Stimulated activated effector memory CD8-positive, alpha-beta T cell treated with anti-CD3 and anti-CD28 coated beads, Interleukin-12 subunit alpha, Interleukin-12 subunit beta, amount 100 ng/mL, for 72 hours (primary cell): ENCODE measurements around the gene TMEM52.

ENCODE experiments used
- ATAC-seq: fragments of 150-1000 bp; cut with Tn5 transposase; 2 replicates; pipeline ENCODE4 v1.10.0; 2021
- DNase-seq, 2 donors: peaks; one replicate each; pipeline ENCODE4 v3.0.0; 2021 to 2022; ENCODE audit warnings: low spot score in 2 of 2
- H3K27ac Mint-ChIP-seq: one replicate; pipeline ENCODE4 v1.8.0; 2022; ENCODE audit warnings: mild to moderate bottlenecking, mixed read lengths
- H3K36me3 Mint-ChIP-seq: one replicate; pipeline ENCODE4 v1.8.0; 2022; ENCODE audit warnings: mild to moderate bottlenecking, mixed read lengths
- H3K4me1 Mint-ChIP-seq: one replicate; pipeline ENCODE4 v1.8.0; 2022; ENCODE audit warnings: mixed read lengths
- H3K4me3 Mint-ChIP-seq: one replicate; pipeline ENCODE4 v1.8.0; 2022; ENCODE audit warnings: mild to moderate bottlenecking, mixed read lengths
- H3K9me3 Mint-ChIP-seq: one replicate; pipeline ENCODE4 v1.8.0; 2022; ENCODE audit warnings: mixed read lengths

TMEM52 gene

GRCh38 chr1:1899266-1899966, 19.7 kb downstream of the TMEM52 start:
- ATAC-seq (peak; percentile 67), DNase-seq (no peak)
- Mint-ChIP-seq H3K4me3 (no peak overlapping the region), H3K4me1 (peaks cover 15% of the 10 kb centered on the region), H3K36me3 (no peaks in the 10 kb centered on the region), H3K27ac (no peak overlapping the region), H3K9me3 (no peaks in the 10 kb centered on the region)

DNA sequence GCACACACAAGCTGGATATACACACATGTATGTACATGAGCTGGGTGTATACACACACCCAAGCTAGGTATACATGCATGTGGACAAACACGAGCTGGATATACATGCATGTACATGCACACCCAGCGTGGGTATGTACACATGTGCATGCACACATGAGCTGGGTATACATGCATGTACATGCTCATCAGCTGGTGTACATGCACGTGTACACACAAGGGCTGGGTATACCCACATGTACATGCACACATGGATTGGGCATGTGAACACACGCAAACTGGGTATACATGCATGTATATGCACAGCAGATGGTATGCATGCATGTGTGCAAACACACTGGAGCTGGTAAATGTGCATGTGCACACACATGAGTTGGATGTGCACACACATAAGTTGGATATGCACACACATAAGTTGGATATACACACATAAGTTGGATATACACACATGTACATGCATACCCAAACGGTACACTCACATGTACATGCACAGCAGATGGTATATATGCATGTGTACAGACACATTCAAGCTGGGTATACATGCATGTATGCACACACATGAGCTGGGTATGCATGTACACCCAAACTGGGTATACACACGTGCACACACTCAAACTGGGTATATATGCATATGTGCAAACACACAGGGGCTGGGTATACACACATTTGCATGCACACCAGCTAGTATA, 20.7 kb downstream of the TMEM52 start:
- Mint-ChIP-seq H3K9me3 (no peaks in the 10 kb centered on the region), H3K4me1 (peaks cover 21% of the 10 kb centered on the region), H3K27ac (no peak overlapping the region), H3K4me3 (no peak overlapping the region), H3K36me3 (no peaks in the 10 kb centered on the region)
- DNase-seq (no peak), ATAC-seq (no peak)

DNA sequence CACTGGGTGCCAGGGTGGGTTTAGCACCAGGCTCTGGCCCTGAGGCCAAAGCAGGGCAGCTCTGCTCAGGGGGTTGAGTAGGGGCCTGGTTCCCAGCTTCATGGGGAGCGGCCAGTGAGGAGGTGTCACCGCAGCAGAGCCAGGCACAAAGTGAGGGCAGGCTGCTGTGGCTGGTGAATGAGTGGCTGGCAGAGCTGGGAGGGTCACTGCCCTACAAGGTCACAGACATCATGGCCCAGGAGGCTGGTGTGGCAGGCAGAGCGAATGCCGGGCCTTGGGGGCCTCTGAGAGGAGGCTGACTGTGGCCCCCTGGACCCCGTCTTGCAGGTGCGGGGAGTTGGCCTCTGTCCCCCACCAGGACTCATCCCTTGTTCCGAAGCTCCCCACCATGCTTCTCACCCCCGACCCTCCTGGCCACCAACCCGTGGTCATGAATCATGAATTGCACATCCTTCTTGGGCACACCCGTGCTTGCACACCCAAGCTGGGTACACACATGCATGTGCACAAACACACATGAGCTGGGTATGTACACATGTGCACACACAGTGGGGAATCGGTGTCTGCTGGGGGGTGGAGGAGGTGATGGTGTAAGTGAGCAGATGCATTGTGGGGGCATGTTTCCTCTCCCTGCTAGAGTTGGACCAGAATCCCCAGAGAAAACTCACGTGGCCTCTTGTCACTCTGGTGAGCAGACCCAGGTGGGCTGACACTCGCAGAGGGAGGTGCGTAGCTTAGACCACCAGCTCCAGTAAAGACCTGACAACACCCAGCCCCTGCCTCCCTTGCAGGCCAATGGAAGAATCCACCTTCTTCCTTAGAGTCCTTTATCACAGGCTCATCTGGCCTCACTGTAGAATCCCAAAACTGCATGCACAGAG, 23.4 kb downstream of the TMEM52 start:
- Mint-ChIP-seq H3K4me1 (peaks cover 32% of the 10 kb centered on the region), H3K36me3 (peaks cover 13% of the 10 kb centered on the region), H3K4me3 (no peak overlapping the region), H3K9me3 (no peaks in the 10 kb centered on the region), H3K27ac (no peak overlapping the region)
- DNase-seq = no peak
- ATAC-seq = no peak

GRCh38 chr1:1895060-1895418, 24.0 kb downstream of the TMEM52 start:
- peaks cover 31% of the 10 kb centered on the region for H3K4me1 Mint-ChIP-seq
- no peaks in the 10 kb centered on the region for H3K9me3 Mint-ChIP-seq
- peak overlapping the region; percentile 74 for H3K27ac Mint-ChIP-seq
- DNase-seq (no peak), ATAC-seq (no peak)
- H3K36me3 Mint-ChIP-seq = peaks cover 13% of the 10 kb centered on the region
- H3K4me3 Mint-ChIP-seq = peak overlapping the region; percentile 20

GRCh38 chr1:1894354-1895059, 24.6 kb downstream of the TMEM52 start:
- peaks cover 15% of the 10 kb centered on the region for H3K36me3 Mint-ChIP-seq
- H3K4me3 Mint-ChIP-seq = peak overlapping the region; percentile 20
- no peak for ATAC-seq
- H3K27ac Mint-ChIP-seq = peak overlapping the region; percentile 74
- peaks cover 31% of the 10 kb centered on the region for H3K4me1 Mint-ChIP-seq
- no peak for DNase-seq
- H3K9me3 Mint-ChIP-seq = no peaks in the 10 kb centered on the region

DNA sequence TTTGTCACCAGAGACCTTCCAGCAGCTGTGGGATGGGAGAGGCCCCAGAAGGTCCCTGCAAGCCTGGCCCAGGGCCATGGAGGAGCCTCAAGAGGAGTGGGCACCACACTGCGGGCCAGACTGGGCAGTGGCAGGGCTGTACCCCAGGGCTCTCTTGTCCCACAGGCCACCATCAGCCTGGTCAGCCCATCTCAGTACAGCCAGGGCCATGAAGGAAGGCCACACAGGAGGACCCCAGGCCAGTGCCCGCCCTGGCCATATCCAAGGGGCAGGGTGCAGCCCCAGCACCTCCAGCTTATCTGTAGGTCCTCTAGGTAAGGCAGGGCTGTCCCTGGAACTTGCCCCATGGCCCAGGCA, 25.1 kb downstream of the TMEM52 start:
- H3K4me3 Mint-ChIP-seq = no peak overlapping the region
- ATAC-seq = no peak
- peaks cover 36% of the 10 kb centered on the region for H3K4me1 Mint-ChIP-seq

DNA sequence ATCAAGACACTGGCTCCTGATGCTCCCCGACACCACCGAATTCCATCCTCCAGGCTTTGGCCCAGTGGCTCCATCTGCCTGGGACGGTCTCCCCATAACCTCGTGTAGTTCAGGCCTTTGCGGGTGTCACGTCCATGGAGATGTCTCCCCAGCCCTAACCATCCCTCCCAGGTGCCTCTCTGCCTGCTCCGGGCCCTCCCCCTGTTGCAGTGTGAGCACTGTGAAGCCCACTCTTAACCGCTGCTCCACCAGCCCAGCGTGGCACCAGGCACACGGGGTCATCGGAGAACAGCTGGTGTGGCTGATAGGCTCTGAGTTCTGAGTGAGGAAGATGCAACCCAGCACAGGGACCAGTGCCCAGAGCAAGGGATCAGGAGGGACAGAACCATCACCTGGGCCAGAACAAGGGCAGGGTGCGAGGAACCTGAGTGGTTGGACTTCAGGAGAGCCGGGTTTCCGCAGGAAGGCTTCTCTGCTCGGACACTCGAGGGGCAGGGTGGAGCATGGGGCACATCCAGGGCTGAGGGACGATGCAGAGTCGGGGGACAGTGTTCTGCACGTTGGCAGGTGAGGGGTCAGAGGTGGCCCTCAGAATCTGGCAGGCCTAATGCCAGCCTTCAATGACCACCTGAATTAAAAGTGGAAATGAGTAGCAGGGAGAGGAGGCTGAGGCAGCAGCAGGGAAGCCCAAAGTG, 25.6 kb downstream of the TMEM52 start:
- no peak for ATAC-seq
- peaks cover 41% of the 10 kb centered on the region for H3K4me1 Mint-ChIP-seq
- DNase-seq = no peak
- H3K27ac Mint-ChIP-seq = peak overlapping the region; percentile 94
- H3K36me3 Mint-ChIP-seq = peaks cover 25% of the 10 kb centered on the region
- H3K9me3 Mint-ChIP-seq = no peaks in the 10 kb centered on the region
- H3K4me3 Mint-ChIP-seq = peak overlapping the region; percentile 84

More for the DNA sequence above, 25.1 kb downstream of the TMEM52 start:
- Mint-ChIP-seq H3K27ac (no peak overlapping the region), H3K9me3 (no peaks in the 10 kb centered on the region), H3K36me3 (peaks cover 20% of the 10 kb centered on the region)
- DNase-seq = no peak

DNA sequence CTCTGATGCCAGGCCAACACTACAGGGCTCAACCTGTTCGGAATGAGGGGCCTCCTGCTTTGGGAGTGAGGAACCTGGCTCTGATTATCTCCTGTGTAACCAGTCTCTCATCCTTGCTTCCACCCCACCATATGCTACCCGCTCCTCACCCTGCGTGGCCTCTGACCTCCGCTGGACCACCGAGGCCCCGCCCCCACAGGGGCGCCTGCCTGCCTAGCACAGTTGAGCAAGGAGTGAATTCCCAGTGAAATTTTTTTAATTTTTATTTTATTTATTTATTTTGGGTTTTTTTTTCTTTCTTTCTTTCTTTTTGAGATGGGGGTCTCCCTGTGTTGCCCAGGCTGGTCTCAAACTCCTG, 26.3 kb downstream of the TMEM52 start:
- Mint-ChIP-seq H3K36me3 (peaks cover 32% of the 10 kb centered on the region), H3K4me1 (peaks cover 48% of the 10 kb centered on the region), H3K4me3 (peak overlapping the region; percentile 84), H3K9me3 (no peaks in the 10 kb centered on the region), H3K27ac (peak overlapping the region; percentile 94)
- ATAC-seq (no peak), DNase-seq (no peak)

GRCh38 chr1:1892079-1892762, 26.9 kb downstream of the TMEM52 start:
- peak overlapping the region; percentile 94 for H3K27ac Mint-ChIP-seq
- DNase-seq (no peak), ATAC-seq (no peak)
- peaks cover 49% of the 10 kb centered on the region for H3K4me1 Mint-ChIP-seq
- H3K36me3 Mint-ChIP-seq = peaks cover 35% of the 10 kb centered on the region
- H3K9me3 Mint-ChIP-seq = no peaks in the 10 kb centered on the region
- peak overlapping the region; percentile 84 for H3K4me3 Mint-ChIP-seq

DNA sequence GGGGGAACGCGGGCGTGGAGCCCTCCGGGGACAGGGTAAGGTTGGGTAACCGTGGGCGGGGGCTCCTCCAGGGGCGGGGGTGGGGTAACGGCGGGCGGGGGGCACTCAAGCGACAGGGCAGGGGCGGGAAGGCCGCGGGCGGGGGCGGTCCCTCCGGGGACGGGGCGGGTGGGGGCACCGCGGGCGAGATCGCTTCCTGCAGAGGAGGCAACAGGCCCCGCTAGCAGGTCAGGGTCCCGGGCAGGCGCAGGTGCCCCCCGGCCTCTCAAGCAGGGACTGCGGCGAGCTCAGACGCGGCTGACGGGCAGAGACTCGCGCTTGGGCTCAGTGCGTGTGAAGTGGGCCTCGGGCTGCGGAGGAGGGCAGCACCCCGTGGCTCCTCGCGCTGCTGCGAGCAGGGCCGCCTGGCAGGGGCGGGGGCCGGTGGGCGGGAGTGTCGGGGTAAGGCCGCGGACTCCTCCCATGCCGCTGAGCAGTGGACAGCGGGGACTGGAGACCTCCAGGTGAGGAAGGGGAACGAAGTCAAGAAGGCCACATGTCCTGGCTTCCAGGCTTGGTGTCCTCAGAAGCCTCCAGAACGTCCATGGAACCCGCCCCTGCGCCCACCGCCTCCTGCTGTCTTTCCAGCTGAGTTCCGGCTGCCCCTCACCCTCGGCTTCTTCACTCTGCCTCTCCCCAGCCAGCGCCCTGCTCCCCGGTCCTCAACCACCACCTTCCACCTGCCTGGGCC, 27.6 kb downstream of the TMEM52 start:
- peak; percentile 63 for ATAC-seq
- Mint-ChIP-seq H3K4me3 (peak overlapping the region; percentile 84), H3K27ac (peak overlapping the region; percentile 94), H3K9me3 (no peaks in the 10 kb centered on the region), H3K36me3 (peaks cover 38% of the 10 kb centered on the region), H3K4me1 (peaks cover 50% of the 10 kb centered on the region)
- peak in 1 of 2 donors; percentile 46 for DNase-seq

DNA sequence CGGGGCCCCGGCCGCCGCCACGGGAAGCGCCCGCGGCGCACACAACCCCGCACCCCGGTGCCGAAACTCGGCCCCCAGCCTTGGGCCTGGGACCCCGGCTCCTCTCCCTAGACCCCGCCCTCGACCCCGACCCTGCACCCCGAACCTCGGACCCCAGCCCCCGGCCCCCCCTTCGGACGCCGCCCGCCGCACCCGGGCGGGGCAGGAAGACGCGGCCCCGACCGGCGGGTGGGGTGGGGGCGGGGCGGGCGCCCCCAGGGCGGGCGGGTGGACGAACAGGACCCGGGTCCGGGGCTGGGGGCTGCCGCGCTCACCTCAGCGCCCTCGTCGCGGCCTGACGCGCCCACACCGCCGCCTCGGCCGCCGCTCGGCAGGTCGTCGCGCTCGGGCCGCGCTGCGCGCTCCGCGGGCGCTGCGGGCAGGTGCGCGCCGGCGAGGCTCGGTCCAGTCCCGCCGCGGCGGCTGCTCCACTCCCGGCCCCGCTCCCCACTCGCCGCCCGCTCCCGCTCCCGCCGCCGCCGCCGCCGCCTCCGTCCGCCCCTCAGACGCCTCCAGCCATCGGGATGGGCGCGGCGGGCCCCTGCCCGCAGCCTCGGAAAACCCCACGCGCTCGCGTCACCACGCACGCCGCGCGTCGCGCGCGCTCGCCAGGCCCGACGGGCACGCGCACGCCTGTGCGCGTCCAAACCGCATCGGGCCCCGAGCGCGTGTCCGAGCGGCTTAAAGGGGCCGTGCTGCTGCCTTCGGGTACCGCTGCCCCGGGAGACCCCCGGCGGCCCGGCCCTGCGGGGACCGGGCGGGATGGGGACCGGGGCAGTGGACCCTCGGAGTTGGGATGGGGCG, 28.4 kb downstream of the TMEM52 start, which contains the start of gene GNB1:
Gene GNB1 (minus strand): TSS at position 582 of the 843 bp plus-strand sequence. CDS start 65,634 bp downstream, outside the sequence.
- peaks cover 46% of the 10 kb centered on the region for H3K36me3 Mint-ChIP-seq
- peak; percentile 92 to 94 for DNase-seq
- ATAC-seq = peak; percentile 84
- peak within 1 kb of the TSS; percentile 84 for H3K4me3 Mint-ChIP-seq
- peak within 1 kb of the TSS; percentile 94 for H3K27ac Mint-ChIP-seq
- H3K9me3 Mint-ChIP-seq = no peaks in the 10 kb centered on the region
- H3K4me1 Mint-ChIP-seq = peaks cover 55% of the 10 kb centered on the region

GRCh38 chr1:1889847-1890505, 29.1 kb downstream of the TMEM52 start:
- peak overlapping the region; percentile 74 for H3K4me3 Mint-ChIP-seq
- no peaks in the 10 kb centered on the region for H3K9me3 Mint-ChIP-seq
- peak; percentile 59 for ATAC-seq
- peaks cover 53% of the 10 kb centered on the region for H3K36me3 Mint-ChIP-seq
- peak in 1 of 2 donors; percentile 75 for DNase-seq
- peaks cover 51% of the 10 kb centered on the region for H3K4me1 Mint-ChIP-seq
- peak overlapping the region; percentile 70 for H3K27ac Mint-ChIP-seq
